ENCODE data around the gene LMBR1L.
A peak's percentile ranks its signal among the peaks of the same experiment; 100 is the strongest.

The LMBR1L gene, protein sequence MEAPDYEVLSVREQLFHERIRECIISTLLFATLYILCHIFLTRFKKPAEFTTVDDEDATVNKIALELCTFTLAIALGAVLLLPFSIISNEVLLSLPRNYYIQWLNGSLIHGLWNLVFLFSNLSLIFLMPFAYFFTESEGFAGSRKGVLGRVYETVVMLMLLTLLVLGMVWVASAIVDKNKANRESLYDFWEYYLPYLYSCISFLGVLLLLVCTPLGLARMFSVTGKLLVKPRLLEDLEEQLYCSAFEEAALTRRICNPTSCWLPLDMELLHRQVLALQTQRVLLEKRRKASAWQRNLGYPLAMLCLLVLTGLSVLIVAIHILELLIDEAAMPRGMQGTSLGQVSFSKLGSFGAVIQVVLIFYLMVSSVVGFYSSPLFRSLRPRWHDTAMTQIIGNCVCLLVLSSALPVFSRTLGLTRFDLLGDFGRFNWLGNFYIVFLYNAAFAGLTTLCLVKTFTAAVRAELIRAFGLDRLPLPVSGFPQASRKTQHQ

DNA sequence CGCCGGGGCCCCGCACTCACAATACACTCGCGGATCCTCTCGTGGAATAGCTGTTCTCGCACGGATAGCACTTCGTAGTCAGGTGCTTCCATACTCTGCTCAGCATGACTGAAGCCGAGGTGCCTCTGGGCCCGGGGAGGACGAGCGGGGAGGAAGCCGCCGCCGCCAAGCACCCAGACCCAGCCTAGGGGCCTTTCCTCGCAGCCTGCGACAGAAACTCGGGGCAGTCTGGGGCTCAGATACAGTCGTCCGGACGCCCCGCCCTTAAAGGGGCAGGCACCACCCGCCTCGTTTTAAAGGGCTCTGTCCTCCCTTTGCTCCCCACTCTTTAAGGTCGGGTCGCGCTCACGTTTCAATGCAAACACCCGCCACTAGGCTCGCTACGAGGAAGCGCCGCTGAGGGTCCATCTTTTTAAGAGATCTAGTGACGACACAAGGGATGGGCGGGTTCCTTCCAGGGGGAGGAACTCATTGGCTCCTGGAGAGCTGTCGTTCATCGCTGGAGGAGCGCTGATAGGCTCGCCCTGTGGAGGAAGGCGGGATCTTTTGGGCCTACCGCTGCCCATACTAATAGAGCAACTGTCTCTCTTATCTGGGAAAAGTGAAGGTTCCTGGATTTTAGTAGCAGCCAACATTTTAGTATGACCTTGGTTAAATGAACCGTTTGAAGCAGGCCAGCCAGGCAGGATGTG is at the start of gene LMBR1L:
Gene LMBR1L, minus strand, starts transcription at position 384 of the 692 bp plus-strand sequence. Its CDS starts 292 bp downstream, at position 92.
- in situ Hi-C loops (cut with MboI; ENCODE audit: low sequenced_read_pairs, unreplicated experiment): no loop called here
- peak; percentile 99 for DNase-seq (ENCODE audit: low spot score)
- TF ChIP-seq, protein P1, sequence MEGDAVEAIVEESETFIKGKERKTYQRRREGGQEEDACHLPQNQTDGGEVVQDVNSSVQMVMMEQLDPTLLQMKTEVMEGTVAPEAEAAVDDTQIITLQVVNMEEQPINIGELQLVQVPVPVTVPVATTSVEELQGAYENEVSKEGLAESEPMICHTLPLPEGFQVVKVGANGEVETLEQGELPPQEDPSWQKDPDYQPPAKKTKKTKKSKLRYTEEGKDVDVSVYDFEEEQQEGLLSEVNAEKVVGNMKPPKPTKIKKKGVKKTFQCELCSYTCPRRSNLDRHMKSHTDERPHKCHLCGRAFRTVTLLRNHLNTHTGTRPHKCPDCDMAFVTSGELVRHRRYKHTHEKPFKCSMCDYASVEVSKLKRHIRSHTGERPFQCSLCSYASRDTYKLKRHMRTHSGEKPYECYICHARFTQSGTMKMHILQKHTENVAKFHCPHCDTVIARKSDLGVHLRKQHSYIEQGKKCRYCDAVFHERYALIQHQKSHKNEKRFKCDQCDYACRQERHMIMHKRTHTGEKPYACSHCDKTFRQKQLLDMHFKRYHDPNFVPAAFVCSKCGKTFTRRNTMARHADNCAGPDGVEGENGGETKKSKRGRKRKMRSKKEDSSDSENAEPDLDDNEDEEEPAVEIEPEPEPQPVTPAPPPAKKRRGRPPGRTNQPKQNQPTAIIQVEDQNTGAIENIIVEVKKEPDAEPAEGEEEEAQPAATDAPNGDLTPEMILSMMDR (IDR thresholded peaks at IDR 0.05; ENCODE audit: borderline replicate concordance, control extremely low read depth, extremely low read depth, insufficient read depth, missing control alignments): no peak

DNA sequence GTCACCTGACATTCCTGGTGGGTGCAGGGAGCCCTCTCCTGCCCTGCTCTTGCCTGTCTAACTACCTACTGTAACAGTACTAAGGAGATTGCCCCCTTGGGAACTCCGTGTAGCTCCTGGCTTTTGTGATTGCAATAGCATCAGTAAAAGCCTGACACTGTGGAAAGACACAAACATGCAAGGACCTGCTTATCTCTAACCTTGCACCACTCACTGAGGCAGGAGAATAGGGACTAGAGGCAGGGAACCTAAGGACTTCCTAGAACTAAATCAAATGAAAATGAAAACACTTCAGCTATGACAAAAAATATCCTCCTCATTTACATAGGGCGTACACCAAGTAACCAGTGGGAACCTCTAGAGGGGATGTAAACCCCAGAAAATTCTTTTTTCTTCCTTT is 49.8 kb upstream of the LMBR1L start:
- no peak for DNase-seq (ENCODE audit: low spot score)
- in situ Hi-C loops (cut with MboI; ENCODE audit: low sequenced_read_pairs, unreplicated experiment): no loop called here
- TF ChIP-seq, protein P1 (IDR thresholded peaks at IDR 0.05; ENCODE audit: borderline replicate concordance, control extremely low read depth, extremely low read depth, insufficient read depth, missing control alignments): no peak

DNA sequence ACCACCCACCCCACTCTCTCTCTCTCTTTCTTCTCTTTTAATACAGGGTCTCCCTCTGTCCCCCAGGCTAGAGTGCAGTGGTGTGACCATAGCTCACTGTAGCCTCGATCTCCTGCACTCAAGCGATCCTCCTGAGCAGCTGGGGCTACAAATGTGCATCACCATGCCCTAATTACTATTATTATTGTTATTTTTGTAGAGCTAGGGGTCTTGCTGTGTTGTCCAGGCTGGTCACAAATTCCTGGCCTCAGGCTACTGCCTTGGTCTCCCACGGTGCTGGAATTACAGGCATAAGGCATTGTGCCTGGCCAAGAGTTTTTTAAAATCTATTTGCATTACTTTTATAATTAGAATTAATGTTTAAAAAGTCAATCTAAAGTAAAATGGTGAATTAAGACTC is 43.6 kb upstream of the LMBR1L start:
- no peak for DNase-seq (ENCODE audit: low spot score)
- TF ChIP-seq, protein P1 (IDR thresholded peaks at IDR 0.05; ENCODE audit: borderline replicate concordance, control extremely low read depth, extremely low read depth, insufficient read depth, missing control alignments): no peak
- in situ Hi-C loops (cut with MboI; ENCODE audit: low sequenced_read_pairs, unreplicated experiment): no loop called here

DNA sequence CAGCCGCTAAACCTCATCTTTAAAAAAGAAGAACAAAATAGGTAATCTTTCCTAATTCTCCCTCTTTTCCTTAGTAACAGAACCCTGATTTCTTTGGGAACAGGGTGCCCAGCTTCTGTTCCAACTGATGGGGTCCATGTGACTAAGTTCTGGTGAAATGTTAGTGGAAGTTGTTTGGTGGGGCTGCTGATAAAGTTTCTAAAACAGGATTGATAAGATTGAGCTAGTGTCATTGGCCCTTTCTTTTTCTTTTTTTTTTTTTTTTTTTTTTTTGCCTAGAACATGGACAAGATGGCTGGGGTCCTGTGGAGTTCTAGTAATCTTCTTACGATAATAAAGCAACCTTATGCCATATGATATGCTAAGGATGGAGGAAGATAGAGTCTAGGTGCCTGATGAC is 36.7 kb upstream of the LMBR1L start:
- in situ Hi-C loops (cut with MboI; ENCODE audit: low sequenced_read_pairs, unreplicated experiment): no loop called here
- TF ChIP-seq, protein P1 (IDR thresholded peaks at IDR 0.05; ENCODE audit: borderline replicate concordance, control extremely low read depth, extremely low read depth, insufficient read depth, missing control alignments): no peak
- DNase-seq (ENCODE audit: low spot score): no peak

DNA sequence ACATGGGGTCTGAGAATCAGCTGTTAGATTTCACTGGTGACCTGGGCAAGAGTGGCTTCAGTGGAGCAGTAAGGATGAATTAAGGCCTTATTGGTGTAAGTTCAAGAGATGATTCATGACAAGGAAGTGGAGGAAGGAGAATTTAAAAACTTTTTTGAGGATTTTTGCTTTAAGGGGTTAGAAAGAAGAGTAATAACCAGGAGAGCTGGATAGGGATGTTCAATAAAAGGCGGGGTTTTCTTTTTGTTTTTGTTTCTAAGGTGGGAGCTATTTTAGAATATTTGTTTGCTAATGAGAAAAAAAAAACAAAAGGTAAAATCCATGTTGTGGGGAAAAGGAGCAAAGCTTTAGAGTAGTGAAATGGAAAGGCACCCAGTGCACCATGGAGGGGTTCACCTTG is 35.8 kb upstream of the LMBR1L start:
- no peak for DNase-seq (ENCODE audit: low spot score)
- in situ Hi-C loops (cut with MboI; ENCODE audit: low sequenced_read_pairs, unreplicated experiment): no loop called here
- TF ChIP-seq, protein P1 (IDR thresholded peaks at IDR 0.05; ENCODE audit: borderline replicate concordance, control extremely low read depth, extremely low read depth, insufficient read depth, missing control alignments): no peak

DNA sequence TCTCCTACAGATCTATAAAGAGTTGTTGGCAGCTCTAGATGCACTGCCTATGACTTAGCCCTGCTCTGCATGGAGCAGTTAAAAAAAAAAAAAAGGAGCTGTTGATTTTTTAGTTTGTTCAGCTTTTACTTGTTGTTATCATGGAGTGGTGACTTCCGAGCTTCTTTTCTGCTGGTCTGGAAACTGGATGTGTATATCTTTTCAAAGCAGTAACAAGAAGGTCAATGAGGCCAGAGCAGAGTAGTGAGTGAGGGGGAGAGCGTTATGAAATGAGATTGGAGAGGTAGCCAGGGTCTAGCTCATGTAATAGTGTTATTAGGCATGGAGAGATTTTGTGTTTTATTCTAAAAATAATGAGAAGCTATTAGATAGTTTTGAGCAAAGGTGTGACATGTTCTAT is 33.7 kb upstream of the LMBR1L start:
- TF ChIP-seq, protein P1 (IDR thresholded peaks at IDR 0.05; ENCODE audit: borderline replicate concordance, control extremely low read depth, extremely low read depth, insufficient read depth, missing control alignments): no peak
- in situ Hi-C loops (cut with MboI; ENCODE audit: low sequenced_read_pairs, unreplicated experiment): no loop called here
- no peak for DNase-seq (ENCODE audit: low spot score)
